Esophagus squamous epithelium (tissue), 4 donors: ENCODE data around the gene BUD13.
"Not testable (repeated sequence)": the region's sequence is repeated elsewhere in the genome, so short reads cannot be mapped to it uniquely, and the experiment has no call there.

Experiments used
- CTCF ChIP-seq, 6 experiments: fragments of 450-650 bp in 4 of 6; fragments of 200-600 bp in 2 of 6; sonication (generic) in 2 of 6; IDR thresholded peaks; one replicate each; pipeline ENCODE4 v1.5.1; 2016 to 2019; ENCODE audit warnings: antibody characterized with exemption in 6 of 6, mild to moderate bottlenecking in 4 of 6, moderate library complexity in 4 of 6
- POLR2A ChIP-seq, 4 donors: fragments of 450-650 bp; IDR thresholded peaks; one replicate each; pipeline ENCODE4 v1.6.1; 2017; ENCODE audit warnings: antibody characterized with exemption in 4 of 4, mild to moderate bottlenecking in 4 of 4, moderate library complexity in 3 of 4

- TF ChIP-seq POLR2A, CTCF (IDR thresholded peaks at IDR 0.05): not testable (repeated sequence)
Measured at GRCh38 chr11:116801662-116802061, 28.9 kb upstream of the BUD13 start.
